Thoracic aorta (tissue), 2 donors: ENCODE data around the gene CNTNAP4. TPM values are rescaled to one million over a fixed set of nuclear protein-coding genes. Genes with fewer than 3 reads are reported as not detected.

Experiments used
- ATAC-seq: fragments of 150-250 bp; one replicate; pipeline ENCODE4 v1.8.0; 2017; ENCODE audit warnings: low read depth; ENCODE audit not compliant: insufficient number of reproducible peaks, low FRiP score
- DNase-seq: peaks from one replicate; pipeline ENCODE4 v3.0.0-alpha.2; 2020; ENCODE audit warnings: low spot score
- H3K27ac ChIP-seq, 2 donors: fragments of 200-600 bp; sonication (generic); 1 replicate in 1 of 2; 2 replicates in 1 of 2; pipeline ENCODE4 v1.5.1; 2016; ENCODE audit warnings: mild to moderate bottlenecking in 2 of 2, moderate library complexity in 2 of 2
- H3K27me3 ChIP-seq: fragments of 200-600 bp; sonication (generic); replicated peaks from 2 replicates; pipeline ENCODE4 v1.6.0; 2016; ENCODE audit warnings: mild to moderate bottlenecking; ENCODE audit not compliant: insufficient read depth
- H3K36me3 ChIP-seq: fragments of 200-600 bp; sonication (generic); one replicate; pipeline ENCODE4 v1.5.1; 2016
- H3K4me1 ChIP-seq, 2 donors: fragments of 200-600 bp; sonication (generic); 1 replicate in 1 of 2; 2 replicates in 1 of 2; pipeline versions ENCODE4 v1.5.1 to v1.6.0; 2016; ENCODE audit warnings: low read depth in 2 of 2, mild to moderate bottlenecking in 1 of 2; ENCODE audit not compliant: control insufficient read depth in 1 of 2
- H3K4me3 ChIP-seq: fragments of 200-600 bp; sonication (generic); 2 replicates; pipeline ENCODE4 v1.5.1; 2016; ENCODE audit warnings: mild to moderate bottlenecking
- H3K9me3 ChIP-seq: fragments of 200-600 bp; sonication (generic); 2 replicates; pipeline ENCODE4 v1.5.1; 2016
- CTCF ChIP-seq: fragments of 200-600 bp; sonication (generic); IDR thresholded peaks from one replicate; pipeline ENCODE4 v1.5.1; 2019; ENCODE audit warnings: antibody characterized with exemption
- total RNA-seq, 2 donors: library from RNA; depleted of rRNA; stranded (reverse); fragments of >200 nt; gene quantifications; one replicate each; pipeline versions ENCODE4 v1.1.0 to v1.2.3, GENCODE V29; 2016

CNTNAP4 gene
- total RNA-seq, 2 donors from 2014 or later = not detected

GRCh38 chr16:76386784-76387183 lies 109.6 kb downstream of the CNTNAP4 start:
- no peak for ATAC-seq

GRCh38 chr16:76387994-76388393 lies 110.8 kb downstream of the CNTNAP4 start:
- H3K27me3 ChIP-seq = no peaks in the 10 kb centered on the region
- DNase-seq = no peak
- ATAC-seq = no peak
- no peaks in the 10 kb centered on the region for H3K9me3 ChIP-seq
- no peak for TF ChIP-seq CTCF
- no peaks in the 10 kb centered on the region for H3K36me3 ChIP-seq
- H3K4me3 ChIP-seq = no peak overlapping the region
- no peak overlapping the region for H3K27ac ChIP-seq
- H3K4me1 ChIP-seq = no peaks in the 10 kb centered on the region

More at GRCh38 chr16:76386784-76387183, 109.6 kb downstream of the CNTNAP4 start:
- no peaks in the 10 kb centered on the region for H3K4me1 ChIP-seq
- no peaks in the 10 kb centered on the region for H3K9me3 ChIP-seq
- no peaks in the 10 kb centered on the region for H3K27me3 ChIP-seq
- no peak overlapping the region for H3K4me3 ChIP-seq
- no peak overlapping the region for H3K27ac ChIP-seq
- H3K36me3 ChIP-seq = no peaks in the 10 kb centered on the region
- TF ChIP-seq CTCF = no peak
- DNase-seq = no peak

GRCh38 chr16:76389126-76389525 lies 111.9 kb downstream of the CNTNAP4 start:
- no peak for TF ChIP-seq CTCF
- H3K27ac ChIP-seq = no peak overlapping the region
- H3K4me1 ChIP-seq = no peaks in the 10 kb centered on the region
- H3K27me3 ChIP-seq = no peaks in the 10 kb centered on the region
- no peaks in the 10 kb centered on the region for H3K9me3 ChIP-seq
- H3K36me3 ChIP-seq = no peaks in the 10 kb centered on the region
- ATAC-seq = no peak
- DNase-seq = no peak
- no peak overlapping the region for H3K4me3 ChIP-seq

GRCh38 chr16:76390476-76390875 lies 113.3 kb downstream of the CNTNAP4 start:
- no peak overlapping the region for H3K27ac ChIP-seq
- H3K4me3 ChIP-seq = no peak overlapping the region
- ATAC-seq (no peak), DNase-seq (no peak)
- H3K4me1 ChIP-seq = no peaks in the 10 kb centered on the region
- no peaks in the 10 kb centered on the region for H3K9me3 ChIP-seq
- TF ChIP-seq CTCF = no peak
- no peaks in the 10 kb centered on the region for H3K27me3 ChIP-seq
- no peaks in the 10 kb centered on the region for H3K36me3 ChIP-seq

GRCh38 chr16:76396977-76397376 lies 119.8 kb downstream of the CNTNAP4 start:
- H3K9me3 ChIP-seq = no peaks in the 10 kb centered on the region
- H3K27me3 ChIP-seq = no peaks in the 10 kb centered on the region
- H3K36me3 ChIP-seq = no peaks in the 10 kb centered on the region
- no peak overlapping the region for H3K4me3 ChIP-seq
- no peaks in the 10 kb centered on the region for H3K4me1 ChIP-seq
- ATAC-seq = no peak
- DNase-seq = no peak
- no peak overlapping the region for H3K27ac ChIP-seq
- TF ChIP-seq CTCF = no peak
